Osteoblast (primary cell): ENCODE data around the gene TRPC4. TPM values are rescaled to one million over a fixed set of nuclear protein-coding genes. Genes with fewer than 3 reads are reported as not detected.

ENCODE experiments used
- DNase-seq: peaks from one replicate; pipeline ENCODE4 v3.0.0; 2011; ENCODE audit warnings: low spot score, mixed read lengths; ENCODE audit not compliant: insufficient read length; ENCODE audit errors: missing footprints
- H2AFZ ChIP-seq: 2 replicates; pipeline ENCODE4 v1.6.0; 2011; ENCODE audit warnings: mild to moderate bottlenecking, low read length
- H3K27ac ChIP-seq: 2 replicates; pipeline ENCODE4 v1.5.1; 2011; ENCODE audit warnings: mild to moderate bottlenecking, low read depth, low read length, moderate library complexity
- H3K27me3 ChIP-seq: 2 replicates; pipeline ENCODE4 v1.6.0; 2012; ENCODE audit warnings: mild to moderate bottlenecking, control low read depth, inconsistent platforms, low read length, moderate library complexity; ENCODE audit not compliant: insufficient read depth
- H3K36me3 ChIP-seq: 2 replicates; pipeline ENCODE4 v1.5.1; 2011; ENCODE audit warnings: mild to moderate bottlenecking, low read length, control low read depth, moderate library complexity; ENCODE audit not compliant: insufficient read depth
- H3K4me1 ChIP-seq: 2 replicates; pipeline ENCODE4 v1.5.1; 2011; ENCODE audit warnings: mild to moderate bottlenecking, low read length, control low read depth, moderate library complexity; ENCODE audit not compliant: insufficient read depth
- H3K4me2 ChIP-seq: 2 replicates; pipeline ENCODE4 v1.6.0; 2011; ENCODE audit warnings: mild to moderate bottlenecking, low read length; ENCODE audit not compliant: insufficient read depth
- H3K4me3 ChIP-seq: fragments of 200-600 bp; sonication (generic); 3 replicates; pipeline ENCODE4 v1.5.1; 2012; ENCODE audit warnings: mild to moderate bottlenecking, low read length, inconsistent platforms; ENCODE audit not compliant: insufficient read depth
- H3K79me2 ChIP-seq: 2 replicates; pipeline ENCODE4 v1.6.0; 2012; ENCODE audit warnings: mild to moderate bottlenecking, low read length, control low read depth, inconsistent platforms; ENCODE audit not compliant: insufficient read depth
- H3K9me3 ChIP-seq: 2 replicates; pipeline ENCODE4 v1.5.1; 2011; ENCODE audit warnings: low read depth, low read length, control low read depth
- H4K20me1 ChIP-seq: 2 replicates; pipeline ENCODE4 v1.6.0; 2012; ENCODE audit warnings: mild to moderate bottlenecking, low read length, control low read depth; ENCODE audit not compliant: insufficient read depth
- total RNA-seq: library from RNA; depleted of rRNA; stranded (reverse); fragments of >200 nt; gene quantifications from 2 replicates; pipeline ENCODE4 v1.2.3, GENCODE V29; 2012
- TF ChIP-seq, protein P1 (sequence below): IDR thresholded peaks from 2 replicates; pipeline ENCODE4 v1.5.1; 2011; ENCODE audit warnings: mild to moderate bottlenecking, low read depth, low read length, moderate library complexity; ENCODE audit errors: extremely low read depth

Gene TRPC4
- total RNA-seq, 1 donor = 9.8 TPM

GRCh38 chr13:37652596-37652995 is 217.0 kb downstream of the TRPC4 start:
- no peak overlapping the region for H2AFZ ChIP-seq
- DNase-seq = no peak
- H3K36me3 ChIP-seq = peaks cover 15% of the 10 kb centered on the region
- no peaks in the 10 kb centered on the region for H3K79me2 ChIP-seq
- no peak overlapping the region for H3K4me2 ChIP-seq
- no peaks in the 10 kb centered on the region for H4K20me1 ChIP-seq
- H3K9me3 ChIP-seq = no peaks in the 10 kb centered on the region
- peaks cover 40% of the 10 kb centered on the region for H3K4me1 ChIP-seq
- TF ChIP-seq, protein P1, sequence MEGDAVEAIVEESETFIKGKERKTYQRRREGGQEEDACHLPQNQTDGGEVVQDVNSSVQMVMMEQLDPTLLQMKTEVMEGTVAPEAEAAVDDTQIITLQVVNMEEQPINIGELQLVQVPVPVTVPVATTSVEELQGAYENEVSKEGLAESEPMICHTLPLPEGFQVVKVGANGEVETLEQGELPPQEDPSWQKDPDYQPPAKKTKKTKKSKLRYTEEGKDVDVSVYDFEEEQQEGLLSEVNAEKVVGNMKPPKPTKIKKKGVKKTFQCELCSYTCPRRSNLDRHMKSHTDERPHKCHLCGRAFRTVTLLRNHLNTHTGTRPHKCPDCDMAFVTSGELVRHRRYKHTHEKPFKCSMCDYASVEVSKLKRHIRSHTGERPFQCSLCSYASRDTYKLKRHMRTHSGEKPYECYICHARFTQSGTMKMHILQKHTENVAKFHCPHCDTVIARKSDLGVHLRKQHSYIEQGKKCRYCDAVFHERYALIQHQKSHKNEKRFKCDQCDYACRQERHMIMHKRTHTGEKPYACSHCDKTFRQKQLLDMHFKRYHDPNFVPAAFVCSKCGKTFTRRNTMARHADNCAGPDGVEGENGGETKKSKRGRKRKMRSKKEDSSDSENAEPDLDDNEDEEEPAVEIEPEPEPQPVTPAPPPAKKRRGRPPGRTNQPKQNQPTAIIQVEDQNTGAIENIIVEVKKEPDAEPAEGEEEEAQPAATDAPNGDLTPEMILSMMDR = no peak
- H3K27ac ChIP-seq = no peak overlapping the region
- H3K4me3 ChIP-seq = no peak overlapping the region
- H3K27me3 ChIP-seq = no peaks in the 10 kb centered on the region

DNA sequence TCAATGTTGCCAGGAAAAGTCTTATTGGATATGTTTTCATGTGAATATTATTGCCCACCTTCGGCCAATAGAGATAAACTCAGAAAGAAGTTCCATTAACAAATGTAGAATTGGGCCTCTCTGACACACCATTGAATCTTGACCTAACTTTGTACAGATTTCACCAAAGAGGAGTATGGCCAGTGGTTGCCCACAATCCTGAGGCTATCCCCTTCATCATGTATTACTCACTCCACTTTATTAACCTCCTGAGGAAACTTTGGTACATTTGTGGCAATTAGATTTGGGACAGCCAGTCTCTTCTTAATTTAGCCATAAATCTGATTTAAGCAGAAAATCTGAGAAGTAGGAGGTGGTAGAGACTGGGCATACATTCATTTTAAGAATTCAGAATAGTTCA is 217.7 kb downstream of the TRPC4 start:
- H3K27me3 ChIP-seq = no peaks in the 10 kb centered on the region
- H3K4me1 ChIP-seq = peaks cover 39% of the 10 kb centered on the region
- H3K4me3 ChIP-seq = no peak overlapping the region
- H3K4me2 ChIP-seq = no peak overlapping the region
- no peaks in the 10 kb centered on the region for H4K20me1 ChIP-seq
- TF ChIP-seq, protein P1 = no peak
- H3K27ac ChIP-seq = no peak overlapping the region
- H2AFZ ChIP-seq = no peak overlapping the region
- H3K9me3 ChIP-seq = no peaks in the 10 kb centered on the region
- peaks cover 15% of the 10 kb centered on the region for H3K36me3 ChIP-seq
- no peak for DNase-seq
- no peaks in the 10 kb centered on the region for H3K79me2 ChIP-seq

- H3K79me2 ChIP-seq = no peaks in the 10 kb centered on the region
- H3K9me3 ChIP-seq = no peaks in the 10 kb centered on the region
- H3K36me3 ChIP-seq = peaks cover 22% of the 10 kb centered on the region
- TF ChIP-seq, protein P1 = no peak
- no peak overlapping the region for H2AFZ ChIP-seq
- H4K20me1 ChIP-seq = no peaks in the 10 kb centered on the region
- DNase-seq = peak; percentile 80
- no peak overlapping the region for H3K4me3 ChIP-seq
- H3K27me3 ChIP-seq = no peaks in the 10 kb centered on the region
- H3K4me1 ChIP-seq = peaks cover 29% of the 10 kb centered on the region
- peak overlapping the region; percentile 67 for H3K27ac ChIP-seq
- H3K4me2 ChIP-seq = no peak overlapping the region
Observed at GRCh38 chr13:37648609-37649008, 221.0 kb downstream of the TRPC4 start.

DNA sequence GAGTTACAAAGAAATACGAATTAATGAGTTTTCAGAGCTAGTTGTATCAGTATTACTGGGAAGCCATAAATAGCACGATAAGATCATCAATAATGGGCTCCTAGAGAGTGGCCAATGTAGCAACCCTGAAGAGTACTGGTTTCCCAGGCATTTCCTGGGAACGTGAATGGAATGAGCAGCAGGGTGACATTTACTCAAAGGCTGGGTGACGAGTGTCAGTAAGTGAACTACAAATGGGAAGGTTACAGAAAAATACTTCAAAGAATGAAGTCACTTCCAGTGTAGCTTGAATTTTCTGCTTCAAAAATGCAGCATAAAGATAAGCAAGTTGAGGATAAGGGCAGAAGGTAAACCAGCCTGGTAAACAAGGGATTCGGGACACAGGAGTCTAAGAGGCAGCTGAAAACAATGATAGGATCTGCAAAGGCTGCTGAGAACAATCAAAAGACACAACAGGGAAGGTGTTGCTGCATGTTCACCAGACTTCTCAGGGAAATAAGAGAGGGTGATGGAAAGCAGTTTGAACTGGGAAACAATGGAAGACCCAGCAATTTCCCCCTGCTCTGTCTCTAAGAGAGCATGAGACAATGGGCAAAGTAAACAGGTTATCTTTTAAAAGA is 222.4 kb downstream of the TRPC4 start:
- Histone ChIP-seq H4K20me1 (no peaks in the 10 kb centered on the region), H3K27ac (no peak overlapping the region), H3K79me2 (no peaks in the 10 kb centered on the region), H3K36me3 (peaks cover 26% of the 10 kb centered on the region), H3K4me2 (no peak overlapping the region), H3K27me3 (no peaks in the 10 kb centered on the region), H3K9me3 (no peaks in the 10 kb centered on the region), H2AFZ (no peak overlapping the region), H3K4me1 (peaks cover 23% of the 10 kb centered on the region), H3K4me3 (no peak overlapping the region)
- TF ChIP-seq, protein P1 = no peak
- DNase-seq = no peak
